Endothelial cell of umbilical vein (primary cell): ENCODE measurements around the gene NCK2. TPM values are rescaled to one million over a fixed set of nuclear protein-coding genes. Genes with fewer than 3 reads are reported as not detected.

ENCODE experiments used
- BruUV-seq: library from RNA; stranded (reverse); fragments of 400-500 nt; replicated peaks from 2 replicates; lab custom pipeline; 2021; lab: Mats Ljungman, UMichigan
- CTCF ChIA-PET: fragments of 300-600, 350-600 bp; sonication (Branson Sonifier 250); formaldehyde crosslinking; loops from one replicate; lab custom pipeline; 2021; ENCODE audit warnings: antibody characterized with exemption, inconsistent platforms; lab: Charles Lee
- POLR2A ChIA-PET: fragments of 300-600, 350-600 bp; sonication (Branson Sonifier 250); formaldehyde crosslinking; loops from one replicate; lab custom pipeline; 2021; ENCODE audit warnings: antibody characterized with exemption, inconsistent platforms; lab: Charles Lee
- DNase-seq: peaks from one replicate; pipeline ENCODE4 v3.0.0-alpha.2; 2011; ENCODE audit warnings: low read depth, low spot score
- FAIRE-seq: peaks from 2 replicates; lab custom pipeline; 2011; peaks lifted over from hg19 to GRCh38; lab: Jason Lieb, UNC
- H2AFZ ChIP-seq: 2 replicates; pipeline ENCODE4 v1.6.0; 2012; ENCODE audit warnings: low read depth, low read length, control low read depth, inconsistent platforms
- H3K27ac ChIP-seq: 2 replicates; pipeline ENCODE4 v1.5.1; 2011; ENCODE audit warnings: low read depth, mild to moderate bottlenecking, control low read depth, low read length, moderate library complexity; ENCODE audit not compliant: insufficient read depth
- H3K27me3 ChIP-seq, 2 experiments: 2 replicates each; pipeline versions ENCODE4 v1.6.0 to v1.6.1; 2011; ENCODE audit warnings: low read length in 2 of 2, mixed read lengths in 1 of 2; ENCODE audit not compliant: control insufficient read depth in 2 of 2, insufficient read depth in 2 of 2
- H3K36me3 ChIP-seq, 2 experiments: 2 replicates in 1 of 2; 3 replicates in 1 of 2; pipeline ENCODE4 v1.5.1; 2011; ENCODE audit warnings: low read length in 2 of 2, mild to moderate bottlenecking in 1 of 2, moderate library complexity in 1 of 2; ENCODE audit not compliant: control insufficient read depth in 2 of 2, insufficient read depth in 2 of 2; ENCODE audit errors: extremely low read depth in 1 of 2
- H3K4me1 ChIP-seq: 3 replicates; pipeline ENCODE4 v1.5.1; 2011; ENCODE audit warnings: mild to moderate bottlenecking, low read length; ENCODE audit not compliant: control insufficient read depth, insufficient read depth; ENCODE audit errors: extremely low read depth
- H3K4me2 ChIP-seq: 2 replicates; pipeline ENCODE4 v1.6.1; 2011; ENCODE audit warnings: low read length, control low read depth, mixed read lengths; ENCODE audit not compliant: insufficient read depth
- H3K4me3 ChIP-seq, 3 experiments: fragments of 200-600 bp in 1 of 3; sonication (generic), shearing (Covaris generic) in 1 of 3; replicated peaks in 1 of 3; 2 replicates each; pipeline ENCODE4 v1.5.1; 2011 to 2016; ENCODE audit warnings: control low read depth in 3 of 3, low read length in 3 of 3, mild to moderate bottlenecking in 2 of 3, inconsistent platforms in 1 of 3, low read depth in 1 of 3, moderate library complexity in 1 of 3; ENCODE audit not compliant: insufficient read depth in 1 of 3
- H3K79me2 ChIP-seq: 2 replicates; pipeline ENCODE4 v1.6.0; 2012; ENCODE audit warnings: low read length, inconsistent platforms; ENCODE audit not compliant: control insufficient read depth, insufficient read depth
- H3K9ac ChIP-seq: replicated peaks from 2 replicates; pipeline ENCODE3; 2011; ENCODE audit warnings: low read length, control low read depth; ENCODE audit not compliant: insufficient read depth; ENCODE audit errors: extremely low read depth
- H3K9me1 ChIP-seq: replicated peaks from 3 replicates; pipeline ENCODE4 v1.6.0; 2011; ENCODE audit warnings: mild to moderate bottlenecking, low read length; ENCODE audit not compliant: control insufficient read depth, insufficient read depth; ENCODE audit errors: extremely low read depth
- H3K9me3 ChIP-seq: replicated peaks from 2 replicates; pipeline ENCODE4 v1.5.1; 2012; ENCODE audit warnings: low read length, inconsistent platforms; ENCODE audit not compliant: control insufficient read depth, insufficient read depth
- H4K20me1 ChIP-seq: replicated peaks from 2 replicates; pipeline ENCODE3; 2011; ENCODE audit warnings: mild to moderate bottlenecking, low read length; ENCODE audit not compliant: control insufficient read depth, insufficient read depth; ENCODE audit errors: extremely low read depth
- FOS ChIP-seq: IDR thresholded peaks from 2 replicates; pipeline ENCODE4 v1.6.1; 2011; ENCODE audit warnings: mild to moderate bottlenecking, low read length, moderate library complexity, borderline replicate concordance; ENCODE audit not compliant: insufficient read depth
- GATA2 ChIP-seq: IDR thresholded peaks from 2 replicates; pipeline ENCODE4 v1.7.0; 2011; ENCODE audit warnings: low read depth, mild to moderate bottlenecking, moderate library complexity, mixed read lengths, low read length; ENCODE audit not compliant: insufficient read length, insufficient read depth
- JUN ChIP-seq: IDR thresholded peaks from 2 replicates; pipeline ENCODE4 v1.6.1; 2011; ENCODE audit warnings: borderline replicate concordance, low read depth; ENCODE audit not compliant: insufficient read length, insufficient read depth
- MYC ChIP-seq: IDR thresholded peaks from one replicate; pipeline ENCODE4 v1.6.1; 2011; ENCODE audit warnings: mild to moderate bottlenecking, low read depth, low read length
- POLR2A ChIP-seq: IDR thresholded peaks from 2 replicates; pipeline ENCODE4 v1.6.1; 2012; ENCODE audit warnings: low read depth, mild to moderate bottlenecking, control low read depth, low read length
- POLR2AphosphoS5 ChIP-seq: IDR thresholded peaks from 2 replicates; pipeline ENCODE4 v1.6.1; 2012; ENCODE audit warnings: low read depth, mild to moderate bottlenecking, control low read depth, low read length, moderate library complexity; ENCODE audit not compliant: insufficient read depth
- dilution Hi-C: fragments of 300-500 bp; cut with MboI; formaldehyde crosslinking; loops from one replicate; pipeline ENCODE4 v1.15.0; 2019; ENCODE audit warnings: low sequenced_read_pairs; ENCODE audit not compliant: extremely low pct_ligation_motif_present
- intact Hi-C: fragments of 100-400 bp; cut with micrococcal nuclease; formaldehyde crosslinking; loops from one replicate; pipeline ENCODE4 v1.10.0; 2022
- polyA plus RNA-seq, 4 experiments: library from polyadenylated mRNA; depleted of rRNA in 3 of 4; stranded (reverse) in 3 of 4; unstranded in 1 of 4; fragments of >200 nt; gene quantifications; 2 replicates each; pipeline versions ENCODE4 v1.2.1 to v1.2.3, GENCODE V29; 2011 to 2012; ENCODE audit warnings: missing spikeins in 1 of 4
- total RNA-seq: library from RNA; stranded (reverse); gene quantifications from 2 replicates; pipeline ENCODE4 v1.2.3, GENCODE V29; 2021
- TF ChIP-seq, protein P1 (sequence below): IDR thresholded peaks from 2 replicates; pipeline ENCODE4 v1.6.1; 2011; ENCODE audit not compliant: insufficient read depth, insufficient read length

Gene NCK2
- total and polyA plus RNA-seq, 2 donors (not counting 3 experiments of a cell fraction or from before 2014, with no cell fraction given): 23.8 to 39.1 TPM

DNA sequence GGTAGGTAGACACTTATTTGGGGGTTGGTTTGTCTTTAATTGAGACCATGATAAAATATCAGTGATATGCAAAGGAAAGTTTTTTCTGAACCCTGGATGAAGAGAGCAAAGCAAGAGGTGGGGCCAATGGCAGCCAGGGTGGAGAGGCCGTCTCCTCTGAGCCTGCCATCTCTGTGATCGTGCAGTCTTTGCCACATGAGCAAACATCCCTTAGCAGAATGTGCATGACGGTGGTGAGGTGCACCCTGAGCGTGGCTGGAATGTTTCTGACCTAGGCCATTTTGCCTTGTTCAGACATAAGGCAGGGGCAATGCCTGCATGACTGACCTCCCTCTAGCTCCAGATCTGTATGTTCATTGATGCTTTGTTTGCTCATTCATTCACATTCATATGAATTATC, 6.0 kb downstream of the NCK2 start:
- dilution Hi-C loops: no loop called here
- H4K20me1 ChIP-seq: peaks cover 6% of the 10 kb centered on the region
- H2AFZ ChIP-seq: no peak overlapping the region
- no peak overlapping the region for H3K27ac ChIP-seq
- POLR2A ChIA-PET: no interaction called here
- H3K4me2 ChIP-seq: no peak overlapping the region
- CTCF ChIA-PET: no interaction called here
- no peaks in the 10 kb centered on the region for H3K27me3 ChIP-seq
- H3K9me1 ChIP-seq: no peaks in the 10 kb centered on the region
- H3K4me3 ChIP-seq: no peak overlapping the region
- intact Hi-C loops: no loop called here
- H3K79me2 ChIP-seq: peaks cover 92% of the 10 kb centered on the region
- DNase-seq: no peak
- no peaks in the 10 kb centered on the region for H3K36me3 ChIP-seq
- TF ChIP-seq JUN: no peak
- no peak for TF ChIP-seq POLR2A
- TF ChIP-seq, protein P1, sequence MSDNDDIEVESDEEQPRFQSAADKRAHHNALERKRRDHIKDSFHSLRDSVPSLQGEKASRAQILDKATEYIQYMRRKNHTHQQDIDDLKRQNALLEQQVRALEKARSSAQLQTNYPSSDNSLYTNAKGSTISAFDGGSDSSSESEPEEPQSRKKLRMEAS: no peak
- TF ChIP-seq GATA2: no peak
- no peak for TF ChIP-seq POLR2AphosphoS5
- peaks cover 31% of the 10 kb centered on the region for H3K4me1 ChIP-seq
- no peaks in the 10 kb centered on the region for H3K9me3 ChIP-seq
- H3K9ac ChIP-seq: no peak overlapping the region
- BruUV-seq: no TSS peak
- no peak for FAIRE-seq

DNA sequence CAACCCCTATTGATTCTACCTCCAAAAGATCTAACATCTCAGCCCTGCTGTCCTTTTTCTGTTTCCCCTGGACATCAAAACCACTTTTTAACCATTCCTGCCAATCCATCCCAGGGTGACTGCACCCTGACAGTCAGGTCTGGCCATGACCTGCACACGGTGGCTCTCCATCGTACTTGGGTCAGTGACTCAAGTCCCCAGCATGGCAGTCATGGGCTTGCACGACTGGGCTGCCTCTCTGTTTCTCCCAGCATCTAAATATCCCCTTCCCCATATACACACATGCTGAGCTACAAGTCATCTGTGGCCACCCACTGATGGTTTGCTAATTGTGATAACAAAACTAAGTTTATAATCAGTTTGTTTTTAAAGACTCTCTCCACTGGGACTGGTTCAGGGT, 6.6 kb downstream of the NCK2 start:
- ChIA-PET CTCF (no interaction called here), POLR2A (no interaction called here)
- H3K36me3 ChIP-seq: no peaks in the 10 kb centered on the region
- H3K9me1 ChIP-seq: no peaks in the 10 kb centered on the region
- H3K9ac ChIP-seq: no peak overlapping the region
- no peaks in the 10 kb centered on the region for H3K27me3 ChIP-seq
- DNase-seq: no peak
- H4K20me1 ChIP-seq: peaks cover 6% of the 10 kb centered on the region
- FAIRE-seq: no peak
- intact Hi-C loops (no loop called here), dilution Hi-C loops (no loop called here)
- H3K9me3 ChIP-seq: no peaks in the 10 kb centered on the region
- no peak overlapping the region for H2AFZ ChIP-seq
- no peak overlapping the region for H3K4me3 ChIP-seq
- BruUV-seq: no TSS peak
- TF ChIP-seq MYC: no peak
- TF ChIP-seq FOS: no peak
- H3K79me2 ChIP-seq: peaks cover 89% of the 10 kb centered on the region
- H3K4me1 ChIP-seq: peaks cover 29% of the 10 kb centered on the region
- H3K27ac ChIP-seq: no peak overlapping the region
- no peak overlapping the region for H3K4me2 ChIP-seq
